ENCODE measurements around the gene PRKN.

PRKN gene

GRCh38 chr6:161917645-161918044 lies 809.9 kb downstream of the PRKN start:
- H3K9ac ChIP-seq, result no peak overlapping the region
- H3K4me3 ChIP-seq (IDR thresholded peaks at IDR 0.05; ENCODE audit: insufficient read depth, low read depth, low read length), result no peak overlapping the region
- H2AFZ ChIP-seq (ENCODE audit: low read depth), result no peak overlapping the region
- H4K20me1 ChIP-seq (ENCODE audit: insufficient read depth), result no peaks in the 10 kb centered on the region
- no peak overlapping the region for H3K4me2 ChIP-seq
- H3K27me3 ChIP-seq (ENCODE audit: insufficient read depth, low read depth), result no peaks in the 10 kb centered on the region
- H3K4me1 ChIP-seq (ENCODE audit: low read depth, poor library complexity, severe bottlenecking), result no peaks in the 10 kb centered on the region
- no peak for TF ChIP-seq CTCF (conservative IDR thresholded peaks at IDR 0.05; ENCODE audit: low read depth, low read length)
- no peaks in the 10 kb centered on the region for H3K79me2 ChIP-seq (ENCODE audit: insufficient read depth, low read depth)
- no peak overlapping the region for H3K27ac ChIP-seq
- H3K36me3 ChIP-seq (ENCODE audit: insufficient read depth), result no peaks in the 10 kb centered on the region

- H3K4me1 ChIP-seq (ENCODE audit: low read depth, poor library complexity, severe bottlenecking), result no peaks in the 10 kb centered on the region
- no peak for TF ChIP-seq CTCF (conservative IDR thresholded peaks at IDR 0.05; ENCODE audit: low read depth, low read length)
- no peak overlapping the region for H3K27ac ChIP-seq
- no peak overlapping the region for H2AFZ ChIP-seq (ENCODE audit: low read depth)
- H3K9ac ChIP-seq, result no peak overlapping the region
- H3K36me3 ChIP-seq (ENCODE audit: insufficient read depth), result no peaks in the 10 kb centered on the region
- H3K79me2 ChIP-seq (ENCODE audit: insufficient read depth, low read depth), result no peaks in the 10 kb centered on the region
- no peak overlapping the region for H3K4me3 ChIP-seq (IDR thresholded peaks at IDR 0.05; ENCODE audit: insufficient read depth, low read depth, low read length)
- H3K4me2 ChIP-seq, result no peak overlapping the region
- no peaks in the 10 kb centered on the region for H3K27me3 ChIP-seq (ENCODE audit: insufficient read depth, low read depth)
- no peaks in the 10 kb centered on the region for H4K20me1 ChIP-seq (ENCODE audit: insufficient read depth)
Measured at GRCh38 chr6:161915456-161915964, 812.1 kb downstream of the PRKN start.

GRCh38 chr6:161908872-161909271 lies 818.7 kb downstream of the PRKN start:
- Histone ChIP-seq H3K4me1 (ENCODE audit: low read depth, poor library complexity, severe bottlenecking) (no peaks in the 10 kb centered on the region), H4K20me1 (ENCODE audit: insufficient read depth) (no peaks in the 10 kb centered on the region), H3K27ac (no peak overlapping the region), H3K9ac (no peak overlapping the region), H3K36me3 (ENCODE audit: insufficient read depth) (no peaks in the 10 kb centered on the region), H3K4me3 (IDR thresholded peaks at IDR 0.05; ENCODE audit: insufficient read depth, low read depth, low read length) (no peak overlapping the region), H3K4me2 (no peak overlapping the region), H3K27me3 (ENCODE audit: insufficient read depth, low read depth) (no peaks in the 10 kb centered on the region), H2AFZ (ENCODE audit: low read depth) (no peak overlapping the region), H3K79me2 (ENCODE audit: insufficient read depth, low read depth) (no peaks in the 10 kb centered on the region)
- TF ChIP-seq CTCF (conservative IDR thresholded peaks at IDR 0.05; ENCODE audit: low read depth, low read length), result no peak

- H3K27ac ChIP-seq, result no peak overlapping the region
- H3K4me3 ChIP-seq (IDR thresholded peaks at IDR 0.05; ENCODE audit: insufficient read depth, low read depth, low read length), result no peak overlapping the region
- no peak overlapping the region for H3K9ac ChIP-seq
- H3K36me3 ChIP-seq (ENCODE audit: insufficient read depth), result no peaks in the 10 kb centered on the region
- H3K27me3 ChIP-seq (ENCODE audit: insufficient read depth, low read depth), result no peaks in the 10 kb centered on the region
- H3K4me1 ChIP-seq (ENCODE audit: low read depth, poor library complexity, severe bottlenecking), result no peaks in the 10 kb centered on the region
- TF ChIP-seq CTCF (conservative IDR thresholded peaks at IDR 0.05; ENCODE audit: low read depth, low read length), result no peak
- H3K4me2 ChIP-seq, result no peak overlapping the region
- no peaks in the 10 kb centered on the region for H3K79me2 ChIP-seq (ENCODE audit: insufficient read depth, low read depth)
- H4K20me1 ChIP-seq (ENCODE audit: insufficient read depth), result no peaks in the 10 kb centered on the region
- no peak overlapping the region for H2AFZ ChIP-seq (ENCODE audit: low read depth)
Measured at GRCh38 chr6:161906571-161906970, 821.0 kb downstream of the PRKN start.
